ENCODE results near the gene CFL1.

GRCh38 chr11:65814986-65815565, 42.9 kb downstream of the CFL1 start:
- TF ChIP-seq CTCF (IDR thresholded peaks at IDR 0.05) = no peak
- TF ChIP-seq POLR2A (IDR thresholded peaks at IDR 0.05) = no peak
